GM12872 (cell line): Measurements from ENCODE around the gene ATP1A4.

ENCODE experiments used
- TF ChIP-seq, protein P1 (sequence below): IDR thresholded peaks from 3 replicates; pipeline ENCODE4 v1.5.1; 2011; ENCODE audit warnings: low read depth, mild to moderate bottlenecking, low read length, moderate library complexity; ENCODE audit not compliant: insufficient read depth

Gene ATP1A4

DNA sequence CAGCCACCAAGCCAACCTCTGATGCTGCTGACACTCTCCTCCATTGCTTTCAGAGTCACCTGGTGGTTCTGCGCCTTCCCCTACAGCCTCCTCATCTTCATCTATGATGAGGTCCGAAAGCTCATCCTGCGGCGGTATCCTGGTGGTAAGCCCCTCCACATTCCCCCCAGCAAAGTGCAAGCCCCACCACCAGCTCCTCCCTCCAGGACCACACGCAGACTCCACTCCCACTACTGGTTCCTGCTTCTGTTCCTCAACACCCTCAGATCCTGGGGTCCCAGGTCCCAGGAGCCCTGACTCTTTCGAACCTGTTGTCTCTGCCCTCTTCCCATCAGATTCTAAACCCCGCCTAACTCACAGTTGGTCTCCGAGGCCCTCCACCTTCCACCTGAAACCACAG, 11.6 kb upstream of the ATP1A4 start:
- TF ChIP-seq, protein P1, sequence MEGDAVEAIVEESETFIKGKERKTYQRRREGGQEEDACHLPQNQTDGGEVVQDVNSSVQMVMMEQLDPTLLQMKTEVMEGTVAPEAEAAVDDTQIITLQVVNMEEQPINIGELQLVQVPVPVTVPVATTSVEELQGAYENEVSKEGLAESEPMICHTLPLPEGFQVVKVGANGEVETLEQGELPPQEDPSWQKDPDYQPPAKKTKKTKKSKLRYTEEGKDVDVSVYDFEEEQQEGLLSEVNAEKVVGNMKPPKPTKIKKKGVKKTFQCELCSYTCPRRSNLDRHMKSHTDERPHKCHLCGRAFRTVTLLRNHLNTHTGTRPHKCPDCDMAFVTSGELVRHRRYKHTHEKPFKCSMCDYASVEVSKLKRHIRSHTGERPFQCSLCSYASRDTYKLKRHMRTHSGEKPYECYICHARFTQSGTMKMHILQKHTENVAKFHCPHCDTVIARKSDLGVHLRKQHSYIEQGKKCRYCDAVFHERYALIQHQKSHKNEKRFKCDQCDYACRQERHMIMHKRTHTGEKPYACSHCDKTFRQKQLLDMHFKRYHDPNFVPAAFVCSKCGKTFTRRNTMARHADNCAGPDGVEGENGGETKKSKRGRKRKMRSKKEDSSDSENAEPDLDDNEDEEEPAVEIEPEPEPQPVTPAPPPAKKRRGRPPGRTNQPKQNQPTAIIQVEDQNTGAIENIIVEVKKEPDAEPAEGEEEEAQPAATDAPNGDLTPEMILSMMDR, result no peak

DNA sequence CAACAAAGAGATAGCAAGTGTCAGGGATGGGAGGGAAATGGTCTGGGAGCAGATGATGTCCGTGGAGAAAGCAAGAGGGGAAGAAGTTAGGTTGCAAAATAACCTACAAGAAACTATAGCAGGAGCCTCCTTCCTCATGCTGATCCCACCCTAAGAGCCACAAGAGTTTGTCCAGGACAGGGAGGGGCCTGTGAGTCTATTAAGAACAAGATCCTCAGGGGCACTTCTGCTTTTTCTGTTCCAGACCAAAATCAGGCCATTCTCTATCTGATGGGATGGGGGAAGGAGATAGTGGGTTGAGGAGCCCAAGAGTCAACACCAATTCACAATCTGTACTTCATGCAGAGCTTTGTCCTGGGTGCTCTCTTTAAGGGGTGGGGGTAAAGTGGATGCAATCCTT, 7.7 kb upstream of the ATP1A4 start:
- TF ChIP-seq, protein P1, result no peak

DNA sequence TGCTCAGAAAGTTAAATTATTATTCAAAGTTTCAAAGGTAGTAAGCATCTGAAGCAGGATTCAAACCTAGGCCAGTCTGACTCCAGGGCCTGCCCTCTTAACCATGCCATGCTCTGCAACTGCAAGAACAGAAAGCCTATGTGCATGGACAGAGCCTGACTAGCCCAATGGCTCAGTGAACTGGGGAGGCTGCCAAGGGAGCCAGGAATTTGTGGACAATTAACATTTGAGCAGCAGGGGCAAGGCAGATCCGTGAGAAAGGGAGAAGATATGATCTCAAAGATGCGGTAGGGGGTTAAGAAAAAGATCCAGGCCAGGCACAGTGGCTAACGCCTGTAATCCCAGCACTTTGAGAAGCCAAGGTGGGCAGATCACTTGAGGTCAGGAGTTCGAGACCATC, 6.5 kb upstream of the ATP1A4 start:
- TF ChIP-seq, protein P1, result no peak

DNA sequence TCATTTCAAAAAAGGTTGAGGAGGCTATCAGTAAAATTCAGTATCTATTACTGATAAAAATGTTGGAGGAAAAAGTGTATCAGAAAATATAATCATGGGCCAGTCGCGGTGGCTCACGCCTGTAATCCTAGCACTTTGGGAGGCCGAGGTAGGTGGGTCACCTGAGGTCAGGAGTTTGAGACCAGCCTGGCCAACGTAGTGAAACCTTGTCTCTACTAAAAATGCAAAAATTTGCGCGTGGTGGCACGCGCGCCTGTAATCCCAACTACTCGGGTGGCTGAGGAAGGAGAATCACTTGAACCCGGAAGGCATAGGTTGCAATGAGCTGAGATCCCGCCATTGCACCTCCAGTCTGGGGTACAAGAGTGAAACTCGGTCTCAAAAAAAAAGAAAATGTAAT, 5.3 kb upstream of the ATP1A4 start:
- TF ChIP-seq, protein P1, result no peak

DNA sequence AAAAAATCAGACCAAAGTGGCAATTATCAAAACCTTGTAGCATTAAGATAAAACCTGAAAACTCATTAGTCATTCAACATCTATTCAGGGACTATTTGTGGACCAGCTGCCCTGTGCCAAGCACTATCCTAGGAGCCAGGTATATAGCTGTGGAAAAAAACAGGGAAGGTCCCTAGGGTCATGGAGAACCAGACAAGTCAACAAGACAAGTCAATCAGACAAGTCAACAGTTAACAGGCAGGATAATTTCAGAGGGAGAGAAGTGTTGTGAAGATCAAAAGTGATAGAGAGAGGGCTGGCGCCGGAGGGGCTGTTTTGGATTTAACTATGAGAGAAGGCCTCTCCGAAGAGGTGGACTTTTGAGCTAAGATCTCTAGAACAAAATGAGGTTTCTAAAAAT, 3.3 kb upstream of the ATP1A4 start:
- TF ChIP-seq, protein P1, result no peak

DNA sequence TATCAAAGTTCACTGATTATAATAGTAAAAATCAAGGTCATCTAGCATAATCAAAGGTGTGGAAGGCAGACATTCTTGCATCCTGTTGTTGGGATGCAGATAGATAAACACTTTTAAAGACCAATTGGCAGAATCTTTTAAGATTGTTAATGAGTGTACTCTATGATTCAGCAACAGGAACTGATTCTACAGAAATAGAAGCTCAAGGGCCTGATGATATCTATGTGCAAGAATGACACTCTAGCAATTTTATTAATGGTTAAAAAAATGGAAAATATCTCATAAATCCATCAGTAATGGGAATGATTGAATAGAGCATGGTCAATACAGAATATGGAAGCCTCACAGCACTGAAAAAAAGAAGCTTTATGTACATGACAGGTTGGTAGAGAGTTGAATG, 2.2 kb upstream of the ATP1A4 start:
- TF ChIP-seq, protein P1, result no peak

DNA sequence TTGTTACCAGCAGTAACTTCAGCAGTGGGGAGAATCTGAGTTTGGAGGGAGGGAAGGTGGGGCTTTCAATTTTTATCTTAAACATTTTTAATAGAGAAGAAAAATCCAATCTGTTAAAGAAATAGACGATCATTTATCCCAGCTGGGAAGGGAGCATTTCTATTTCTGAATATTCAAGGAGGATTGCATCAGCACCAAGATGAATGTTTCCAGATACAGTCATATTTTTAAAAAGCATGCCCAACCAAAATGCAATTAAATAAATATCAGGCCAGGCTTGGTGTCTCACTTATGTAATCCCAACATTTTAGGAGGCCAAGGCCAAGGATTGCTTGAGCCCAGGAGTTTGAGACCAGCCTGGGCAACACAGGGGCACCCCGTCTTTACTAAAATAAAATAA, 1.7 kb upstream of the ATP1A4 start:
- TF ChIP-seq, protein P1, result no peak

DNA sequence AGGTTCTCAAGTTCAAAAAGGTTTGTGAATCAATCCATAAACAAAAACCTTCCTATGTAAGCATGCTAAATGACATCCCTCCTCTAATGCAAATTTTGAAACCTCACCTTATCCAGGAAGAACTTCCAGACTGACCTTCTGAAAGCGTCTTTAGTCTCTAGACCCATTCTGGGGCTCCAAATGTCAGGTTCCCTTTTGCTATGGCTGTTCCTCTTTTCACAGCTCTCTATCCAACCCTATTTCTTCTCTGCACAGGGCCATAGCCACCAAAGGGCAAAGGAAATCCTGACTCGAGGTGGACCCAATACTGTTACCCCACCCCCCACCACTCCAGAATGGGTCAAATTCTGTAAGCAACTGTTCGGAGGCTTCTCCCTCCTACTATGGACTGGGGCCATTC, 3.4 kb downstream of the ATP1A4 start:
- TF ChIP-seq, protein P1, result no peak
